ENCODE measurements around the gene DNMT3L.

GRCh38 chr21:44303490-44303981, 41.8 kb upstream of the DNMT3L start:
- TF ChIP-seq CTCF (IDR thresholded peaks at IDR 0.05) (no peak), EP300 (IDR thresholded peaks at IDR 0.05) (no peak)
